ENCODE measurements around the gene EEFSEC.

The EEFSEC gene

DNA sequence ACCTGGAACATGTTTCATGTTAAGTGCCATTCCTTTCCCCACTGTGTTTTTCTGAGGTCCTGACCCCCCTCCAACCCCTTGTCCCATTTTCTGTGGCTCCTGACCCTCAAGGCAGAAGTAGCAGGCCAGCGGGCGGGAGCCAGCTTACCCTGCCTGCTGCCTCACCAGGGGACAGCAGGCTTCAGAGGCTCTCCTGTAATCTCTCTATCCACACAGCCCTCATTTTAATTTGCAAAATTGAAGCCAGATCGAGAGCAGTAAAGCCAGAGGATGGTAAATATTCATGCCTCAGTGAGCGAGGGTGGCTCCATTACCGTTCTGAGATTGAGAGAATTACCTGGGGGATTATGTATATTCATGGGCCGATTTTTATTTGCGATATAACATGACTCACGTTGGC is 165.8 kb downstream of the EEFSEC start:
- Histone ChIP-seq H3K27ac (replicated peaks) (no peak overlapping the region), H3K4me3 (replicated peaks; ENCODE audit: insufficient read depth, low read length) (no peak overlapping the region), H3K27me3 (ENCODE audit: insufficient read depth, poor library complexity, severe bottlenecking) (no peaks in the 10 kb centered on the region)
- TF ChIP-seq GABPA (IDR thresholded peaks at IDR 0.05; ENCODE audit: low read depth) = no peak
- TF ChIP-seq, protein P1, sequence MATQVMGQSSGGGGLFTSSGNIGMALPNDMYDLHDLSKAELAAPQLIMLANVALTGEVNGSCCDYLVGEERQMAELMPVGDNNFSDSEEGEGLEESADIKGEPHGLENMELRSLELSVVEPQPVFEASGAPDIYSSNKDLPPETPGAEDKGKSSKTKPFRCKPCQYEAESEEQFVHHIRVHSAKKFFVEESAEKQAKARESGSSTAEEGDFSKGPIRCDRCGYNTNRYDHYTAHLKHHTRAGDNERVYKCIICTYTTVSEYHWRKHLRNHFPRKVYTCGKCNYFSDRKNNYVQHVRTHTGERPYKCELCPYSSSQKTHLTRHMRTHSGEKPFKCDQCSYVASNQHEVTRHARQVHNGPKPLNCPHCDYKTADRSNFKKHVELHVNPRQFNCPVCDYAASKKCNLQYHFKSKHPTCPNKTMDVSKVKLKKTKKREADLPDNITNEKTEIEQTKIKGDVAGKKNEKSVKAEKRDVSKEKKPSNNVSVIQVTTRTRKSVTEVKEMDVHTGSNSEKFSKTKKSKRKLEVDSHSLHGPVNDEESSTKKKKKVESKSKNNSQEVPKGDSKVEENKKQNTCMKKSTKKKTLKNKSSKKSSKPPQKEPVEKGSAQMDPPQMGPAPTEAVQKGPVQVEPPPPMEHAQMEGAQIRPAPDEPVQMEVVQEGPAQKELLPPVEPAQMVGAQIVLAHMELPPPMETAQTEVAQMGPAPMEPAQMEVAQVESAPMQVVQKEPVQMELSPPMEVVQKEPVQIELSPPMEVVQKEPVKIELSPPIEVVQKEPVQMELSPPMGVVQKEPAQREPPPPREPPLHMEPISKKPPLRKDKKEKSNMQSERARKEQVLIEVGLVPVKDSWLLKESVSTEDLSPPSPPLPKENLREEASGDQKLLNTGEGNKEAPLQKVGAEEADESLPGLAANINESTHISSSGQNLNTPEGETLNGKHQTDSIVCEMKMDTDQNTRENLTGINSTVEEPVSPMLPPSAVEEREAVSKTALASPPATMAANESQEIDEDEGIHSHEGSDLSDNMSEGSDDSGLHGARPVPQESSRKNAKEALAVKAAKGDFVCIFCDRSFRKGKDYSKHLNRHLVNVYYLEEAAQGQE (IDR thresholded peaks at IDR 0.05; ENCODE audit: insufficient replicate concordance, low read depth) = no peak
- no peak for TF ChIP-seq POLR2AphosphoS5 (IDR thresholded peaks at IDR 0.05; ENCODE audit: low read depth)
- TF ChIP-seq SPI1 (IDR thresholded peaks at IDR 0.05; ENCODE audit: borderline replicate concordance, low read depth) = no peak
- TF ChIP-seq, protein P2, sequence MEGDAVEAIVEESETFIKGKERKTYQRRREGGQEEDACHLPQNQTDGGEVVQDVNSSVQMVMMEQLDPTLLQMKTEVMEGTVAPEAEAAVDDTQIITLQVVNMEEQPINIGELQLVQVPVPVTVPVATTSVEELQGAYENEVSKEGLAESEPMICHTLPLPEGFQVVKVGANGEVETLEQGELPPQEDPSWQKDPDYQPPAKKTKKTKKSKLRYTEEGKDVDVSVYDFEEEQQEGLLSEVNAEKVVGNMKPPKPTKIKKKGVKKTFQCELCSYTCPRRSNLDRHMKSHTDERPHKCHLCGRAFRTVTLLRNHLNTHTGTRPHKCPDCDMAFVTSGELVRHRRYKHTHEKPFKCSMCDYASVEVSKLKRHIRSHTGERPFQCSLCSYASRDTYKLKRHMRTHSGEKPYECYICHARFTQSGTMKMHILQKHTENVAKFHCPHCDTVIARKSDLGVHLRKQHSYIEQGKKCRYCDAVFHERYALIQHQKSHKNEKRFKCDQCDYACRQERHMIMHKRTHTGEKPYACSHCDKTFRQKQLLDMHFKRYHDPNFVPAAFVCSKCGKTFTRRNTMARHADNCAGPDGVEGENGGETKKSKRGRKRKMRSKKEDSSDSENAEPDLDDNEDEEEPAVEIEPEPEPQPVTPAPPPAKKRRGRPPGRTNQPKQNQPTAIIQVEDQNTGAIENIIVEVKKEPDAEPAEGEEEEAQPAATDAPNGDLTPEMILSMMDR (IDR thresholded peaks at IDR 0.05; ENCODE audit: insufficient read depth, low read length) = no peak
- DNase-seq (ENCODE audit: low read depth in 1 of 2, low spot score in 1 of 2) = no peak

DNA sequence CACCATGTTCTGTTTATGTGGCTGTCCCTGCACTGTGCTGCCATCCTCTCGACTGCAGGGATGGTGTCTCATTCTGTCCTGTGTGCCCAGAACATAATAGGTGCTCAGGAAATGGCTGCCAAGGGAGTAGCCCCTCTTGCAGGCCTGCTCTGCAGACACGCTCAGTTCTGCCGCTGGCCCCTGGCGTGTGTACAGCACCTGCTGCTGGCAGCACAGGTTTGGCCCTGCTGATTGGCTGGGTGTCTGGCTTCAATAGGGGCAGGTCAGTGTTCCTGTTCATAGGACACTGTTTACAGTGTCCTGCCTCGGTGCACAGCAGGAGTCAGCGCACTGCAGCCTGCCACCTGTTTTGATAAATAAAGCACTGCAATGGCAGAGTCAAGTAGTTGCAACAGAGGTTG is 166.5 kb downstream of the EEFSEC start:
- no peak for DNase-seq (ENCODE audit: low read depth in 1 of 2, low spot score in 1 of 2)
- H3K27ac ChIP-seq (replicated peaks) = no peak overlapping the region
- no peaks in the 10 kb centered on the region for H3K27me3 ChIP-seq (ENCODE audit: insufficient read depth, poor library complexity, severe bottlenecking)
- TF ChIP-seq POLR2AphosphoS5 (IDR thresholded peaks at IDR 0.05; ENCODE audit: low read depth) (no peak), SPI1 (IDR thresholded peaks at IDR 0.05; ENCODE audit: borderline replicate concordance, low read depth) (no peak), GABPA (IDR thresholded peaks at IDR 0.05; ENCODE audit: low read depth) (no peak)
- TF ChIP-seq, protein P1 (IDR thresholded peaks at IDR 0.05; ENCODE audit: insufficient replicate concordance, low read depth) = no peak
- TF ChIP-seq, protein P2 (IDR thresholded peaks at IDR 0.05; ENCODE audit: insufficient read depth, low read length) = no peak
- no peak overlapping the region for H3K4me3 ChIP-seq (replicated peaks; ENCODE audit: insufficient read depth, low read length)

DNA sequence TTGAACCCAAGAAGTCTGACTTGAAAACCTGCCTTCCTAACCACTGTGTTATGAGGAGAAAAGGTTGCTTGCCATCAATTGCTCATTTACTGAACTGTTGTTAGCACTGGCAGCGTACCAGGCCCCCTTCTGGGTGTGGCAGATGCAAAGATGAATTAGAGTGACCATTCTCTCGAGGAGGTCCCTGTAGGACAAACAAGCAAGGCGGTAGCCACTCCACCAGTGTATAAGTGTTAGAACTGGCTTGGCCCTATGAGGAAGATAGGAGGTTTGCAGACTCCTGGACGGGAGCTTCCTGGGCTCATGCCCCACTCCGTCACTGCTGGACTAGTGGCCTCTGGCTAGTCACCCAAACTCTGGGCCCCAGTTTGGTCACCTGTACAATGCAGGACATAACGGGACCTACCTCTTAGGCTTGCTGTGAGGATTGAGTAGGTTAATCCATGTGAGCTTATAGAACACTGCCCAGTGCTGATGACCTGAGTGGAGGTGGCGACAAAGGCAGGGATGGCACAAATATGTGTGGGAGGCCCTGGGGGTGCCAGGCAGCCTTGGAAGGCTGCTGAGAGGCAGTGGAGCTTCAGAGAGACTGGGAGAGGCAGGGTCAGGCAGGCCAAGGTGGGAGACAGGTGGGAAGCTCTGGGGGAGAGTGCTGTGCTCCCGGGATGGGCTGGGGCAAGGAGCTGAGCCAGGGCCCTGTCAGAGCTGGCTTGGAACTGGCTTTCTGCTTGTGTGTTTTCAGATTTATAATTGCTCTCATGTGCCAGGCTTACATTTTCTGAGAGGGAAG is 167.5 kb downstream of the EEFSEC start:
- no peak for DNase-seq (ENCODE audit: low read depth in 1 of 2, low spot score in 1 of 2)
- H3K27ac ChIP-seq (replicated peaks) = no peak overlapping the region
- H3K4me3 ChIP-seq (replicated peaks; ENCODE audit: insufficient read depth, low read length) = no peak overlapping the region
- TF ChIP-seq, protein P2 (IDR thresholded peaks at IDR 0.05; ENCODE audit: insufficient read depth, low read length) = no peak
- TF ChIP-seq POLR2AphosphoS5 (IDR thresholded peaks at IDR 0.05; ENCODE audit: low read depth) (no peak), GABPA (IDR thresholded peaks at IDR 0.05; ENCODE audit: low read depth) (no peak), SPI1 (IDR thresholded peaks at IDR 0.05; ENCODE audit: borderline replicate concordance, low read depth) (no peak)
- TF ChIP-seq, protein P1 (IDR thresholded peaks at IDR 0.05; ENCODE audit: insufficient replicate concordance, low read depth) = no peak
- H3K27me3 ChIP-seq (ENCODE audit: insufficient read depth, poor library complexity, severe bottlenecking) = no peaks in the 10 kb centered on the region

All from HL-60 (cell line).